GM18526 (cell line): ENCODE data around the gene KCNV2.

Experiments used
- POLR2A ChIP-seq: IDR thresholded peaks from 3 replicates; pipeline ENCODE4 v1.6.1; 2011; ENCODE audit not compliant: insufficient read length; ENCODE audit errors: extremely low read depth

Gene KCNV2

GRCh38 chr9:2740616-2741015, 23.3 kb downstream of the KCNV2 start:
- TF ChIP-seq POLR2A = no peak

GRCh38 chr9:2741441-2742158, 24.3 kb downstream of the KCNV2 start:
- no peak for TF ChIP-seq POLR2A

GRCh38 chr9:2742214-2742613, 24.9 kb downstream of the KCNV2 start:
- no peak for TF ChIP-seq POLR2A

GRCh38 chr9:2743937-2744529, 26.7 kb downstream of the KCNV2 start:
- TF ChIP-seq POLR2A = no peak

GRCh38 chr9:2745560-2746380, 28.5 kb downstream of the KCNV2 start:
- TF ChIP-seq POLR2A = no peak

DNA sequence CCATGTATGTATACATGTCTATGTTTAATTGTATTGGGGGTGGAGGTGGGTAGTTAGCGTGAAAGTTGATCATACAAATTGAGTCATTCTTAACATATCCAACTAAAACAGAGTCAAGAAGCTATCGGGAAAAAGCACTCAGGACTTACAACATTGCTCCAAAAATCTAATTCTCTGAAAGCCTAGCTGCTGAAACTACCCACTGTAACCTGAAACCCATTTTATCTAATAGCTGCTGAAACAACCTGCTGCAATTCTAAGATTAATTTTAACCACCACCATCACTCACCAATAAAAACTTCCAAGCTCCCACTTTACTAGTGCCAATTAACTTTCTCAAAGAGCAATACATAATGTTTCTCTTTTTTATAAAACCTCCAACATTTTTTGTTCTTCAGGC, 32.2 kb downstream of the KCNV2 start:
- TF ChIP-seq POLR2A = no peak

- TF ChIP-seq POLR2A = no peak
Observed at GRCh38 chr9:2755285-2755684, 38.0 kb downstream of the KCNV2 start.

DNA sequence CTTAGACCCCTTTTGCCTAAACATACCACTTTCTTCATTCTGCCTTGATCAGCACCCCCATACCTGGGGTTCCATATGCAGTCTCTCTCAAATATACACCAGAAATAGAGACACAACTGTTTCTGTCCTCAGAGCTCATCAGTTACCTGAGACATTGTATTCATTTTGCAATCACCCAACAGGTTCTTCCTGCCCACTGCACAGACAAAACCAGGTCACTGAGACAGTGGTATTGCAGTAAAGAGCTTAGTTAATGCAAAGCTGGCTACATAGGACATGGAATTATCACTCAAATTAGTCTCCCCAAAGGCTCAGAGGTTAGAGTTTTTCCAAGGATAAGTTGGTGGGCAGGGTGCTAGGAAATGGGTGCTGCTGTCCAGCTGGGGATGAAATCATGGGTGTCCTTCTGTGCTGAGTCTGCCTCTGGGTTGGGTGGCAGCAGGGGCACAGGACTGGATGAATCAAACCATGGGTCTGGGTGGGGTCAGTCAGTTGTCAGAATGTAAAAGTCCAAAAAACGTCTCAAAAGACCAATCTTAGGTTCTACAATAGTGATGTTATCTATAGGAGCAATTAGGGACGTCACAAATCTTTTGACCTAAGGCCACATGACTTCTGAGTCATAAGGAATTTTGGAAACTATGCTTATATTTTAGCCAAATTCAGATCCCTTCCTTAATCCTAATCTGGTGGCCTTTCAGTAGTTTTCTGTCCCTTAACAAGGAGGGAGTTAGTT, 41.0 kb downstream of the KCNV2 start:
- TF ChIP-seq POLR2A = no peak

DNA sequence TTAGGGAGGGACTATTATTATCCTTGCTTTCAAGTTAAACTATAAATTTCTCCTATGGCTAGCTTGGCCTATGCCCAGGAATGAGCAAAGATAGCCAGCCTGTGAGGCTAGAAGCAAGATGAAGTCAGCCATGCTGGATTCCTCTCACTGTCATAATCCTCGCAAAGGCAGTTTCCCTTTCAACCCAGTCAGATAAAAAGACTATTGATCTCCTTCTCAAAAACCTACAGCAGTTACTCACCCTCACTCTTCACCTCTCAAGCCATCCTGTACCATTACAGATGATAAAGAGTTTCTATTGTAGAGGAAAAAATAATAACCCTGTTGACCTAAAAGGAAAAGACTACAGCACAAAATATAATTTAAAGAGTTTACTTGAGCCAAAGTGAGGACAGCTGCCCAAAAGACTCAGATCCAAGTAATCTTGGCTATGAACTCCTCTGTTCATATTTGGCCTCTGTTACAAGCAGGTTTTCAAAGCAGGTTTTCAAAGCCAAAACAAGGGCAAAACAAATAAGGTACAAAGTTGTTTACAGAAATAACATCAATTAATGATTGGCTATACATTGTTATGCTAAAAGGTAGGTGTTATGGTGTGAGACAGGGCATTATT, 41.7 kb downstream of the KCNV2 start:
- TF ChIP-seq POLR2A = no peak

DNA sequence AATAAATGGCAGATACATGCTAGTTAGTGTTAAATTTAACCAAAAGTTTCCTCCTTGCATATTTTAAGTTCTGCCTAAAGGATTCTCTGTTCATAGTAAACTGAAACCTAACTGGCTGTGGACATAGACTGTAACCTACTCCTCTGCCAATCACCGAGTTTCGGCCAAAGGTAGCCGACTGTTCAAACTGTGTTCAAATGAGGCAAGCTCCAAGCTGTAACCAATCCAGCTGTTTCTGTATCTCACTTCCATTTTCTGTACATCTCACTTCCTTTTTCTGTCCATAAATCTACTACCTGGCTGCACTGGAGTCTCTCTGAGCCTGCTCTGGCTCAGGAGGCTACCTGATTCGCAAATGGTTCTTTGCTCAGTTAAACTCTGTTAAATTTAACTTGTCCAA, 44.1 kb downstream of the KCNV2 start:
- TF ChIP-seq POLR2A = no peak

DNA sequence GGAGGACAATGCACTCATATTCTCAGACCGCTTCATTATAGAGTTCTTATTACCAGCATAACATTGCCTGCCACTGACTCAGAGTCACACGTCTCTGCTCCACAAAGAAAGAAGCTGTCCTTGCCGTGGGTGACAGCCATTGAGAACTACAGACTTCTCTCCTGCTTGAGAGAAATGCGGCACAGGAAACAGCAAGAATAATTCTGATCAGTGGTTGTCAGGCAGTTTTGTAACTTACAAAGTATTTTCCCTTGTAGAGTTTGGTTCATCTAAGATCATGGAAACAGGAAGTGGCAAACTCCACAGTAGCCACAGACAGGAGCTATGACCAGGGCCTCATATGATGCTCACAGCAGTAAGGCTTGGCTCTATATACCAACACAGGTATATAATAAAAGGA, 47.0 kb downstream of the KCNV2 start:
- TF ChIP-seq POLR2A = no peak

GRCh38 chr9:2765250-2765880, 48.1 kb downstream of the KCNV2 start:
- TF ChIP-seq POLR2A = no peak

DNA sequence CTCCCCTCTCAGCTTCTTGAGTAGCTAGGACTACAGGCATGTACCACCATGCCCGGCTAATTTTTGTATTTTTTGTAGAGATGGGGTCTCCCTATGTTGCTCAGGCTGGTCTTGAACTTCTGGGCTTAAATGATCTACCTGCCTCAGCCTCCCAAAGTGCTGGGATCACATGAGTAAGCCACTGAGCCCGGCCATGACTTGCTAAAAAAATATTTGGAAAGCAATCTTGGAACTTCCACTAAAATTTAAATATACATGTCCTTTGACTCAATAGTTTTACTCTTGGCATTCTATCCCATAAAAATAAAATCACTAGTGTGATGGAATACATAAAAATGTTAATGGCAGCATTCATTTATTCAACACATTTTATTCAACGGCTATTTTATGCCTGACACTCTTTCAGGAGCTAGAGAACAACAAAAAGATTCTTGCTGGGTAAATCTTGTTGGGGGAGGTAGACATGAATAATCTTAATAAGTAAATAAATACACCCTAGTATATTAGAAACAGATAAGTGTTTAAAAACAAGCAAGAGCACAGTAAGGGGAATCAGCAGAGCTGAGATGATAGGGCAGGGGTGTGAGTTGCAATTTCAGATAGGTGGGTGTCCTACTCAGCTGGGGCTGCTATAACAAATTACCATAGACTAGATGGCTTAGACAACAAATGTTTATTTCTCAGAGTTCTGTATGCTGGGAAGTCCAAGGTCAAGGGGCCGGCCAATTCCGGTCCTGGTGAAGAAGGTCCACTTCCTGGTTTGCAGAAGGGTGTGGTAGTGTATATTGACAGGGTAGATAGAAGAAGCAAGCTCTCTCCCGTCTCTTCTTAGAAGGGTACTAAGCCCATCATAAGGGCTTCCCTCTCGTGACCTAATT, 50.7 kb downstream of the KCNV2 start:
- TF ChIP-seq POLR2A = no peak

GRCh38 chr9:2771087-2771486, 53.8 kb downstream of the KCNV2 start:
- TF ChIP-seq POLR2A = no peak

GRCh38 chr9:2771661-2772060, 54.4 kb downstream of the KCNV2 start:
- no peak for TF ChIP-seq POLR2A
